OCI-LY7 (cell line): Measurements from ENCODE around the gene SBF1. TPM values are rescaled to one million over a fixed set of nuclear protein-coding genes. Genes with fewer than 3 reads are reported as not detected.

Source experiments
- BruUV-seq: library from RNA; stranded (reverse); fragments of 400-500 nt; replicated peaks from 2 replicates; lab custom pipeline; 2021; lab: Mats Ljungman, UMichigan
- CTCF ChIA-PET: fragments of 300-600 bp; sonication (Branson Sonifier 250); formaldehyde crosslinking; loops from one replicate; lab custom pipeline; 2022; ENCODE audit warnings: antibody characterized with exemption; ENCODE audit not compliant: unreplicated experiment; lab: Charles Lee
- POLR2A ChIA-PET: fragments of 300-600 bp; sonication (Branson Sonifier 250); formaldehyde crosslinking; loops from one replicate; lab custom pipeline; 2022; ENCODE audit warnings: antibody characterized with exemption; lab: Charles Lee
- DNase-seq: peaks from one replicate; pipeline ENCODE4 v3.0.0-alpha.2; 2015; ENCODE audit warnings: low spot score
- H2AFZ ChIP-seq: fragments of 200-600 bp; sonication (generic), shearing (Covaris generic); 2 replicates; pipeline ENCODE4 v1.6.1; 2014; ENCODE audit warnings: mild to moderate bottlenecking, antibody characterized with exemption, low read length, moderate library complexity
- H3K27ac ChIP-seq: fragments of 200-600 bp; sonication (generic); 2 replicates; pipeline ENCODE4 v1.5.1; 2014; ENCODE audit warnings: mixed run types, low read depth, mild to moderate bottlenecking, moderate library complexity, low read length, inconsistent platforms; ENCODE audit not compliant: poor library complexity, severe bottlenecking
- H3K36me3 ChIP-seq: fragments of 200-600 bp; sonication (generic); 2 replicates; pipeline ENCODE4 v1.6.1; 2014; ENCODE audit warnings: mild to moderate bottlenecking, antibody characterized with exemption, low read length, moderate library complexity, mixed read lengths; ENCODE audit not compliant: insufficient read depth
- H3K4me1 ChIP-seq: fragments of 200-600 bp; sonication (generic); 2 replicates; pipeline ENCODE4 v1.5.1; 2014; ENCODE audit warnings: mild to moderate bottlenecking, low read length; ENCODE audit not compliant: insufficient read depth, poor library complexity, severe bottlenecking
- H3K4me2 ChIP-seq: fragments of 200-600 bp; sonication (generic); 2 replicates; pipeline ENCODE4 v1.6.1; 2014; ENCODE audit warnings: mild to moderate bottlenecking, low read length
- H3K4me3 ChIP-seq: fragments of 200-600 bp; sonication (generic); 2 replicates; pipeline ENCODE4 v1.5.1; 2014; ENCODE audit warnings: mild to moderate bottlenecking, low read depth, low read length; ENCODE audit not compliant: poor library complexity, severe bottlenecking
- H3K79me2 ChIP-seq: fragments of 200-600 bp; sonication (generic); 2 replicates; pipeline ENCODE4 v1.6.1; 2016; ENCODE audit warnings: low read depth, mild to moderate bottlenecking, low read length, moderate library complexity, mixed read lengths; ENCODE audit not compliant: insufficient read depth
- H3K9me2 ChIP-seq: fragments of 200-600 bp; sonication (generic); 2 replicates; pipeline ENCODE4 v1.6.1; 2016; ENCODE audit warnings: mild to moderate bottlenecking, low read length, mixed read lengths; ENCODE audit not compliant: insufficient read depth
- H3K9me3 ChIP-seq: fragments of 200-600 bp; sonication (generic); 2 replicates; pipeline ENCODE4 v1.6.1; 2014; ENCODE audit warnings: mild to moderate bottlenecking, mixed run types, low read length, mixed read lengths
- H4K20me1 ChIP-seq: fragments of 200-600 bp; sonication (generic); 2 replicates; pipeline ENCODE4 v1.6.1; 2014; ENCODE audit warnings: mild to moderate bottlenecking, antibody characterized with exemption, low read length, moderate library complexity, mixed read lengths; ENCODE audit not compliant: insufficient read depth
- CTCF ChIP-seq: fragments of 200-600 bp; sonication (generic); conservative IDR thresholded peaks from 2 replicates; pipeline ENCODE4 v1.5.1; 2014; ENCODE audit warnings: mild to moderate bottlenecking, antibody characterized with exemption, low read length, moderate library complexity, mixed read lengths
- EZH2phosphoT487 ChIP-seq: fragments of 200-600 bp; sonication (generic); IDR thresholded peaks from 2 replicates; pipeline ENCODE4 v1.6.1; 2018; ENCODE audit warnings: low read depth, borderline replicate concordance, mild to moderate bottlenecking, mixed run types, antibody characterized with exemption, low read length, moderate library complexity, mixed read lengths
- intact Hi-C: fragments of 100-400 bp; cut with micrococcal nuclease; formaldehyde crosslinking; loops from one replicate; pipeline ENCODE4 v1.10.0; 2022; ENCODE audit not compliant: unreplicated experiment
- total RNA-seq, 2 experiments: library from RNA; depleted of rRNA in 1 of 2; stranded (reverse); fragments of >200 nt in 1 of 2; shearing (Covaris generic) in 1 of 2; gene quantifications; 2 replicates each; pipeline ENCODE4 v1.2.3, GENCODE V29; 2014 to 2022

SBF1 gene
- total RNA-seq, 2 experiments from 2014 or later = 177 to 181 TPM

GRCh38 chr22:50467341-50467740 is 7.5 kb downstream of the SBF1 start:
- peak overlapping the region; percentile 96 for H3K4me3 ChIP-seq
- H3K4me2 ChIP-seq = peak overlapping the region; percentile 80
- peaks cover 53% of the 10 kb centered on the region for H3K4me1 ChIP-seq
- no peaks in the 10 kb centered on the region for H3K9me3 ChIP-seq
- TF ChIP-seq EZH2phosphoT487 (no peak), CTCF (no peak)
- H3K27ac ChIP-seq = peak overlapping the region; percentile 95
- intact Hi-C loops = no loop called here
- peak; percentile 30 for DNase-seq
- BruUV-seq = no TSS peak
- POLR2A ChIA-PET = interaction anchor here (1.0 kb wide), 1 partner anchor 58 kb away, joined by 3 read pairs; the partner anchor contains the start of gene SCO2
- H2AFZ ChIP-seq = no peak overlapping the region
- CTCF ChIA-PET = no interaction called here
- no peaks in the 10 kb centered on the region for H4K20me1 ChIP-seq
- peaks cover 73% of the 10 kb centered on the region for H3K36me3 ChIP-seq
- peaks cover 41% of the 10 kb centered on the region for H3K79me2 ChIP-seq
- no peaks in the 10 kb centered on the region for H3K9me2 ChIP-seq

GRCh38 chr22:50465066-50465930 is 9.5 kb downstream of the SBF1 start:
- ChIA-PET POLR2A (no interaction called here), CTCF (no interaction called here)
- Histone ChIP-seq H3K4me3 (no peak overlapping the region), H4K20me1 (no peaks in the 10 kb centered on the region), H3K4me1 (peaks cover 33% of the 10 kb centered on the region), H3K79me2 (peaks cover 28% of the 10 kb centered on the region), H3K27ac (no peak overlapping the region), H3K36me3 (peaks cover 85% of the 10 kb centered on the region), H3K9me2 (no peaks in the 10 kb centered on the region), H3K9me3 (no peaks in the 10 kb centered on the region), H2AFZ (no peak overlapping the region), H3K4me2 (no peak overlapping the region)
- no peak for TF ChIP-seq CTCF
- no peak for TF ChIP-seq EZH2phosphoT487
- no TSS peak for BruUV-seq
- intact Hi-C loops = no loop called here
- DNase-seq = no peak

GRCh38 chr22:50464451-50464850 is 10.4 kb downstream of the SBF1 start:
- BruUV-seq = no TSS peak
- peaks cover 27% of the 10 kb centered on the region for H3K4me1 ChIP-seq
- POLR2A ChIA-PET = no interaction called here
- H3K9me3 ChIP-seq = no peaks in the 10 kb centered on the region
- intact Hi-C loops = no loop called here
- no peaks in the 10 kb centered on the region for H4K20me1 ChIP-seq
- H3K4me2 ChIP-seq = no peak overlapping the region
- H3K4me3 ChIP-seq = no peak overlapping the region
- H3K79me2 ChIP-seq = peaks cover 28% of the 10 kb centered on the region
- H3K9me2 ChIP-seq = no peaks in the 10 kb centered on the region
- H3K27ac ChIP-seq = no peak overlapping the region
- DNase-seq = no peak
- H2AFZ ChIP-seq = no peak overlapping the region
- no peak for TF ChIP-seq EZH2phosphoT487
- no peak for TF ChIP-seq CTCF
- peaks cover 93% of the 10 kb centered on the region for H3K36me3 ChIP-seq
- CTCF ChIA-PET = no interaction called here
